ENCODE results near the gene C14orf119.

Gene C14orf119

GRCh38 chr14:23126548-23127278 lies 31.4 kb downstream of the C14orf119 start:
- peaks cover 20% of the 10 kb centered on the region for H3K4me1 Mint-ChIP-seq
- ATAC-seq (ENCODE audit: low read depth) (no peak), DNase-seq (ENCODE audit: low spot score in 2 of 2) (no peak)
- no peaks in the 10 kb centered on the region for H3K27me3 Mint-ChIP-seq
- no peak overlapping the region for H3K4me3 Mint-ChIP-seq
- H3K9me3 Mint-ChIP-seq = no peaks in the 10 kb centered on the region
- H3K36me3 Mint-ChIP-seq = no peaks in the 10 kb centered on the region
- H3K27ac Mint-ChIP-seq = no peak overlapping the region

GRCh38 chr14:23127861-23128260 lies 32.6 kb downstream of the C14orf119 start:
- Mint-ChIP-seq H3K4me1 (peaks cover 20% of the 10 kb centered on the region), H3K9me3 (no peaks in the 10 kb centered on the region), H3K36me3 (no peaks in the 10 kb centered on the region), H3K4me3 (no peak overlapping the region), H3K27me3 (no peaks in the 10 kb centered on the region), H3K27ac (no peak overlapping the region)
- ATAC-seq (ENCODE audit: low read depth) (no peak), DNase-seq (ENCODE audit: low spot score in 2 of 2) (no peak)

DNA sequence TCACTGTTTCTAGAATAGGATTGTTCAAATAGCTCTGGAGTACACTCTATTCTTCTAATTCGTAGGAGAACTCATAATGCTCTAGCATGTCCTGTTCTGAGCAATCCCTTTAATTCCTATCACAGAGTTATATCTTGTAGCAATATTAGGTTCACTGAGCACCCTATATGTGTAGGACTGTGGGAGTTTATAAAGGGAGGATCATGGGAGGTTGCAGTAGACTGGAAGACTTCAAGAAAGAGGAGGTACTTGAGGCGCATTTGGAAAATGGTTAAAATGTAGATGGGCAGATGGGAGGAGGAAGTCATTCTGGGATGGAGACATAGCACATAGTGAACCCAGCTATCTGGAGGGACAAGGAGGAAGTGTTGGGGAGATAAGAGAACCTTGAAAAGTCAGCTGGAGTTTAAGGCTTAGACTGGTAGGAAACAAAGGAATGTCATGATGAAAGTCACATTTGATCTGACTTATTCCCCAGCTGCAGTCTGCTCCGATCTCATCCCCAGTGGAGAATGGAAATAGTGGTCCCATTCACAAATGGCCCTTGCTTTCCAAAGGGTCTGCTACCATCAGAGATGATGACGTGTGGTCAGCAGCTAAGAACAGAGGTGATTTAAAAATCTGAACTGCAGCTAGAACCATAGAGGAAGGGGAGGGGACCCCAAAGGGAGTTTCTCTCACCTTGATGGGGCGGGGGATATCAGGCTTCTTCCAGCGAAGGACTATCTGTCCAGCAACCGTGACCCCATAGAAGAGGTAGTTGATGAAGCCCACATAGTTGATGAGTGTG lies 33.9 kb downstream of the C14orf119 start:
- H3K4me3 Mint-ChIP-seq = no peak overlapping the region
- H3K27ac Mint-ChIP-seq = no peak overlapping the region
- H3K27me3 Mint-ChIP-seq = no peaks in the 10 kb centered on the region
- H3K4me1 Mint-ChIP-seq = peaks cover 15% of the 10 kb centered on the region
- H3K9me3 Mint-ChIP-seq = no peaks in the 10 kb centered on the region
- ATAC-seq (ENCODE audit: low read depth) (no peak), DNase-seq (ENCODE audit: low spot score in 2 of 2) (no peak)
- no peaks in the 10 kb centered on the region for H3K36me3 Mint-ChIP-seq

DNA sequence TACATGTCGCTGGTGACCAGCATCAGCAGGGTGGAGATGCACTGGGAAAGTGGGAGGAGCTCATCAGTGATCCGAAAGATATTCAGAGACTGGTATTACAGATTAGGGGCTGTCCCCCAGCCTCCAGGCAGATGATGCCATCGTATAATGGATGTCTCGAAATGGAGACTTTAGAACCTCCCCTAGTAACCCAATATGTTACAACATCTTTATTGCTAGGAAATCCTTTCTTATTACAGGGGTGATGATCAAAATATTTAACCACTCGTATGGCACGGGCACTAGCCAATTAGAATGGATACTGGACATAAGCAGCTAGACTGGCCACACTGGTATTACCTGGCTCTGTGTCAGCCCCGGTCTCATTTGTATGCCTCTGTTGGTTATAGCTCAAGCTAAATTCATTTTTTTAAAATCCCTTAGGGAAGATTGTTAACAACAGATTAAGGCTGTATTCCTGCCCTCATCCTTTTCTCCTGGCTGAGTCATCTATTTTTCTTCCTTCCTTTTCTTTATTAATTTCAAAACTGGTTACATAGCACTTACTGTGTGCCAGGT lies 34.5 kb downstream of the C14orf119 start:
- Mint-ChIP-seq H3K4me1 (peaks cover 15% of the 10 kb centered on the region), H3K9me3 (no peaks in the 10 kb centered on the region), H3K27me3 (no peaks in the 10 kb centered on the region), H3K27ac (no peak overlapping the region), H3K4me3 (no peak overlapping the region), H3K36me3 (no peaks in the 10 kb centered on the region)
- no peak for ATAC-seq (ENCODE audit: low read depth)
- DNase-seq (ENCODE audit: low spot score in 2 of 2) = no peak

GRCh38 chr14:23130871-23131270 lies 35.6 kb downstream of the C14orf119 start:
- no peak for DNase-seq (ENCODE audit: low spot score in 2 of 2)
- no peak overlapping the region for H3K27ac Mint-ChIP-seq
- H3K4me3 Mint-ChIP-seq = no peak overlapping the region
- no peaks in the 10 kb centered on the region for H3K27me3 Mint-ChIP-seq
- ATAC-seq (ENCODE audit: low read depth) = no peak
- H3K9me3 Mint-ChIP-seq = no peaks in the 10 kb centered on the region
- H3K4me1 Mint-ChIP-seq = peaks cover 15% of the 10 kb centered on the region
- no peaks in the 10 kb centered on the region for H3K36me3 Mint-ChIP-seq

GRCh38 chr14:23131482-23131881 lies 36.2 kb downstream of the C14orf119 start:
- no peaks in the 10 kb centered on the region for H3K27me3 Mint-ChIP-seq
- H3K36me3 Mint-ChIP-seq = no peaks in the 10 kb centered on the region
- no peak for DNase-seq (ENCODE audit: low spot score in 2 of 2)
- H3K4me3 Mint-ChIP-seq = no peak overlapping the region
- no peaks in the 10 kb centered on the region for H3K9me3 Mint-ChIP-seq
- no peak for ATAC-seq (ENCODE audit: low read depth)
- H3K4me1 Mint-ChIP-seq = peaks cover 15% of the 10 kb centered on the region
- no peak overlapping the region for H3K27ac Mint-ChIP-seq

GRCh38 chr14:23132970-23133369 lies 37.7 kb downstream of the C14orf119 start:
- H3K4me3 Mint-ChIP-seq = no peak overlapping the region
- no peak for ATAC-seq (ENCODE audit: low read depth)
- H3K27me3 Mint-ChIP-seq = no peaks in the 10 kb centered on the region
- peaks cover 12% of the 10 kb centered on the region for H3K4me1 Mint-ChIP-seq
- no peak overlapping the region for H3K27ac Mint-ChIP-seq
- H3K36me3 Mint-ChIP-seq = no peaks in the 10 kb centered on the region
- no peak for DNase-seq (ENCODE audit: low spot score in 2 of 2)
- H3K9me3 Mint-ChIP-seq = no peaks in the 10 kb centered on the region

- no peaks in the 10 kb centered on the region for H3K9me3 Mint-ChIP-seq
- H3K4me1 Mint-ChIP-seq = no peaks in the 10 kb centered on the region
- no peak overlapping the region for H3K27ac Mint-ChIP-seq
- H3K4me3 Mint-ChIP-seq = no peak overlapping the region
- no peak for DNase-seq (ENCODE audit: low spot score in 2 of 2)
- H3K27me3 Mint-ChIP-seq = no peaks in the 10 kb centered on the region
- ATAC-seq (ENCODE audit: low read depth) = no peak
- no peaks in the 10 kb centered on the region for H3K36me3 Mint-ChIP-seq
Measured at GRCh38 chr14:23136566-23137133, 41.3 kb downstream of the C14orf119 start.

DNA sequence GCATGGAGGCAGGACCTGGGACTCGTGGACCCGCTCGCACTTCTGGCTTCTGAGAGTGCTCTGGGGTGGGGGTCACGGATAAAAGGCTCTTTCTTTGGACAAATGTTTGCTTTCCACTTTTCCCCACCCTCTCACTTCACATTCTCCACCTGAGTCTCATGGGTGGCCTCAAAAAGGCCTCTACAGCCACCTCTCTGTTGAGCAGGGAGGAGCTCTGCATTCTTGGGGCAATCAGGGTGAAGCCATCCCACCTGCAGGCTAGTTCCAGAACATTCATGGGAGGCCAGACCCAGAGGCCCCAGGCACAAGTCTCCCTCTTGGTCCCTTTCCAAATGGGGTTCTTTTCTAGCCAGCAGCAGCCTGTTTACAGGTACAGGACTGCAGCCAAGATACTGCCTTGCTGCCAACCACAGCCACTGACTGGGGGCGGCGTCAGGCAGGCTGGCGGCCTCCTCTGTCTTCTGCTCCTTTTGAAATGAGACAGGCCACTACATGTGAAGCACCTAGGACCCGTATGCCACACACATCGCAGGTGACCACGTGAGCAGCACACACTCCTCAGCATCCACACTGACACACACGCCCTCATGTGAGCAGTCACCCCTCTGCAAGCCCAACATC lies 42.0 kb downstream of the C14orf119 start:
- Mint-ChIP-seq H3K27me3 (no peaks in the 10 kb centered on the region), H3K36me3 (no peaks in the 10 kb centered on the region), H3K27ac (no peak overlapping the region), H3K4me3 (no peak overlapping the region), H3K9me3 (no peaks in the 10 kb centered on the region), H3K4me1 (no peaks in the 10 kb centered on the region)
- DNase-seq (ENCODE audit: low spot score in 2 of 2) (no peak), ATAC-seq (ENCODE audit: low read depth) (no peak)

GRCh38 chr14:23137813-23138535 lies 42.7 kb downstream of the C14orf119 start:
- Mint-ChIP-seq H3K4me1 (no peaks in the 10 kb centered on the region), H3K36me3 (no peaks in the 10 kb centered on the region), H3K9me3 (no peaks in the 10 kb centered on the region), H3K27me3 (no peaks in the 10 kb centered on the region), H3K27ac (no peak overlapping the region), H3K4me3 (no peak overlapping the region)
- no peak for ATAC-seq (ENCODE audit: low read depth)
- no peak for DNase-seq (ENCODE audit: low spot score in 2 of 2)

DNA sequence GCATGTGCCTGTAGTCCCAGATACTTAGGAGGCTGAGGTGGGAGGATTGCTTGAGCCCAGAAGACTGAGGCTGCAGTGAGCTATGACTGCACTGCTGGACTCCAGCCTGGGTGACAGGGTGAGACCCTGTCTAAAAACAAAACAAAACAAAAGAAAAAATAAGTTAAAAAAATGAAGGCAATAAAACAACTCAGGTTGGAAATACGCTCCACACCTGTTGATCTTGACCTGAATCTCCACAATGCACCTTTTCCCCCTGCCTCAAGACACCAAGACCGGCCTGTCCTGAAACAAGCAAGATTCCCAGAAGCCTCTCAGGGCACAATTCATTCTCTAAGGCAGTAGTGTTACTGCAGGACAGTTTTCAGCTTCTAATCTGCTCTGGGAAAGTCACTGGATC lies 44.6 kb downstream of the C14orf119 start:
- H3K27ac Mint-ChIP-seq = no peak overlapping the region
- no peak for DNase-seq (ENCODE audit: low spot score in 2 of 2)
- no peaks in the 10 kb centered on the region for H3K27me3 Mint-ChIP-seq
- no peak for ATAC-seq (ENCODE audit: low read depth)
- H3K4me1 Mint-ChIP-seq = no peaks in the 10 kb centered on the region
- H3K36me3 Mint-ChIP-seq = no peaks in the 10 kb centered on the region
- no peaks in the 10 kb centered on the region for H3K9me3 Mint-ChIP-seq
- H3K4me3 Mint-ChIP-seq = no peak overlapping the region

DNA sequence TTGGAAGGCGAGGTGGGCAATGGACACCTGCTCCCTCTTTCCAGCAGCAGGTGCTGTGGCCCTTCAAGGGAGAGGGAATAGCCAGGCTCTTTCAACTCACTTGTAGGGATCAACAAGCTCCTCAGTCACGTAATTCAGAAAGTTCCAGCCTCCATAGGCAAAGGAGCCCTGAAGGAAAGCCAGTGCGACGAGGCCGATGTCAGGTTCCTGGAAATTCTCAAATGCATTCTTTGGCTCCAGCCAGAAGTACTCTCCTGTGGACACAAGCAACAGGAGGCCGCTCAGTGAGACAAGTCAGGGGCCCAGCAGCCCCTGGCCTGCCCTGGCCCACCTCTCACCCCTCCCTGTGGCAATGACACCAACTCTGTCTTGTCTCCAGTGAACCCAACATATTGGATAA lies 45.1 kb downstream of the C14orf119 start:
- Mint-ChIP-seq H3K4me3 (no peak overlapping the region), H3K27ac (no peak overlapping the region), H3K36me3 (no peaks in the 10 kb centered on the region), H3K9me3 (no peaks in the 10 kb centered on the region), H3K27me3 (no peaks in the 10 kb centered on the region), H3K4me1 (no peaks in the 10 kb centered on the region)
- ATAC-seq (ENCODE audit: low read depth) (no peak), DNase-seq (ENCODE audit: low spot score in 2 of 2) (no peak)

- no peaks in the 10 kb centered on the region for H3K4me1 Mint-ChIP-seq
- no peaks in the 10 kb centered on the region for H3K9me3 Mint-ChIP-seq
- no peak for DNase-seq (ENCODE audit: low spot score in 2 of 2)
- peaks cover under 1% of the 10 kb centered on the region for H3K27me3 Mint-ChIP-seq
- no peak for ATAC-seq (ENCODE audit: low read depth)
- H3K4me3 Mint-ChIP-seq = no peak overlapping the region
- no peaks in the 10 kb centered on the region for H3K36me3 Mint-ChIP-seq
- no peak overlapping the region for H3K27ac Mint-ChIP-seq
Measured at GRCh38 chr14:23141706-23142444, 46.6 kb downstream of the C14orf119 start.
